ENCODE data around the gene CPEB1. TPM values are rescaled to one million over a fixed set of nuclear protein-coding genes. Genes with fewer than 3 reads are reported as not detected.
A peak's percentile ranks its signal among the peaks of the same experiment; 100 is the strongest.

The CPEB1 gene
- total and polyA plus RNA-seq, 2 experiments from 2014 or later: 4.1 to 9.4 TPM

- DNase-seq (ENCODE audit: low spot score) (peak; percentile 34), ATAC-seq (no peak)
- Histone ChIP-seq H4K20me1 (replicated peaks; ENCODE audit: insufficient read depth) (peaks cover 42% of the 10 kb centered on the region), H3K27me3 (ENCODE audit: insufficient read depth) (no peaks in the 10 kb centered on the region), H3K9me2 (ENCODE audit: insufficient read depth) (no peaks in the 10 kb centered on the region), H3K79me2 (replicated peaks; ENCODE audit: insufficient read depth) (peaks cover 37% of the 10 kb centered on the region), H3K36me3 (ENCODE audit: insufficient read depth) (peaks cover 49% of the 10 kb centered on the region), H3K4me3 (peak overlapping the region; percentile 100), H3K27ac (ENCODE audit: low read depth) (peak overlapping the region; percentile 93), H3K4me2 (peak overlapping the region; percentile 98), H3F3A (replicated peaks; ENCODE audit: low read depth) (peaks cover 56% of the 10 kb centered on the region), H2AFZ (no peak overlapping the region), H3K4me1 (ENCODE audit: insufficient read depth) (peaks cover 36% of the 10 kb centered on the region)
- no peak for TF ChIP-seq POLR2AphosphoS5 (IDR thresholded peaks at IDR 0.05; ENCODE audit: low read depth)
- TF ChIP-seq ZNF331 (CRISPR knock-in tag; IDR thresholded peaks at IDR 0.05; ENCODE audit: low read depth): no peak
- TF ChIP-seq STAT1 (IDR thresholded peaks at IDR 0.05; ENCODE audit: unreplicated experiment): no peak
- TF ChIP-seq CTCF (conservative IDR thresholded peaks at IDR 0.05; ENCODE audit: low read depth in 2 of 2): no peak
- no peak for TF ChIP-seq JUNB (IDR thresholded peaks at IDR 0.05; ENCODE audit: unreplicated experiment)
- no peak for TF ChIP-seq CREB1 (CRISPR knock-in tag; IDR thresholded peaks at IDR 0.05; ENCODE audit: low read depth)
- TF ChIP-seq REST (IDR thresholded peaks at IDR 0.05; ENCODE audit: unreplicated experiment): no peak
- TF ChIP-seq ZNF114 (CRISPR knock-in tag; IDR thresholded peaks at IDR 0.05): no peak
- TF ChIP-seq ETS1 (IDR thresholded peaks at IDR 0.05): no peak
- no peak for TF ChIP-seq EZH2 (IDR thresholded peaks at IDR 0.05; ENCODE audit: low read depth, unreplicated experiment)
- no peak for TF ChIP-seq ZNF462 (CRISPR knock-in tag; IDR thresholded peaks at IDR 0.05)
- no peak for TF ChIP-seq NANOG (IDR thresholded peaks at IDR 0.05; ENCODE audit: borderline replicate concordance)
- no peak for TF ChIP-seq EZH2phosphoT487 (IDR thresholded peaks at IDR 0.05; ENCODE audit: unreplicated experiment)
- H3K4me3 Mint-ChIP-seq: peak overlapping the region; percentile 87
- H3K9me3 Mint-ChIP-seq: peaks cover 6% of the 10 kb centered on the region; the same call in 2 of the 3 replicates
- peaks cover 34% of the 10 kb centered on the region for H3K27me3 Mint-ChIP-seq (ENCODE audit: insufficient read depth, low read depth, poor library complexity)
- H3K4me1 Mint-ChIP-seq: peaks cover 33% of the 10 kb centered on the region
- peak overlapping the region; percentile 99 for H3K27ac Mint-ChIP-seq
- H3K36me3 Mint-ChIP-seq (ENCODE audit: low read depth): peaks cover 67% of the 10 kb centered on the region
Observed at GRCh38 chr15:82538961-82539690, 108.0 kb downstream of the CPEB1 start.
